Endothelial cell (in vitro differentiated cells): ENCODE data around the gene PTPRD. TPM values are rescaled to one million over a fixed set of nuclear protein-coding genes. Genes with fewer than 3 reads are reported as not detected.

Source experiments
- DNase-seq: peaks from one replicate; pipeline ENCODE4 v3.0.0; 2021; ENCODE audit warnings: low spot score
- H3K27ac Mint-ChIP-seq: one replicate; pipeline ENCODE4 v1.8.0; 2021; ENCODE audit warnings: mixed read lengths, inconsistent platforms; ENCODE audit not compliant: unreplicated experiment
- H3K27me3 Mint-ChIP-seq: one replicate; pipeline ENCODE4 v1.8.0; 2021; ENCODE audit warnings: mild to moderate bottlenecking, moderate library complexity, mixed read lengths, inconsistent platforms; ENCODE audit not compliant: unreplicated experiment
- H3K36me3 Mint-ChIP-seq: one replicate; pipeline ENCODE4 v1.8.0; 2021; ENCODE audit warnings: mild to moderate bottlenecking, low read depth, mixed read lengths, inconsistent platforms; ENCODE audit not compliant: unreplicated experiment
- H3K4me1 Mint-ChIP-seq: one replicate; pipeline ENCODE4 v1.8.0; 2021; ENCODE audit warnings: mild to moderate bottlenecking, mixed read lengths, inconsistent platforms; ENCODE audit not compliant: unreplicated experiment
- H3K4me3 Mint-ChIP-seq: one replicate; pipeline ENCODE4 v1.8.0; 2021; ENCODE audit warnings: mild to moderate bottlenecking, mixed read lengths, inconsistent platforms; ENCODE audit not compliant: unreplicated experiment
- H3K9me3 Mint-ChIP-seq: one replicate; pipeline ENCODE4 v1.8.0; 2021; ENCODE audit warnings: mixed read lengths, inconsistent platforms; ENCODE audit not compliant: unreplicated experiment
- total RNA-seq: library from RNA; stranded (reverse); fragmentation: NEBNext Ultra II Directional; extraction: Animal tissue kit (Norgen Biotek cat#: 25700); gene quantifications from one replicate; pipeline ENCODE4 v1.2.1, GENCODE V29; 2021; ENCODE audit not compliant: unreplicated experiment
- TF ChIP-seq, protein P1 (sequence below): fragments of 200-600 bp; sonication (generic); IDR thresholded peaks from one replicate; pipeline ENCODE4 v1.5.0; 2021; ENCODE audit warnings: antibody characterized with exemption; ENCODE audit not compliant: unreplicated experiment

Gene PTPRD
- total RNA-seq, 1 donor from 2014 or later = 47.8 TPM

DNA sequence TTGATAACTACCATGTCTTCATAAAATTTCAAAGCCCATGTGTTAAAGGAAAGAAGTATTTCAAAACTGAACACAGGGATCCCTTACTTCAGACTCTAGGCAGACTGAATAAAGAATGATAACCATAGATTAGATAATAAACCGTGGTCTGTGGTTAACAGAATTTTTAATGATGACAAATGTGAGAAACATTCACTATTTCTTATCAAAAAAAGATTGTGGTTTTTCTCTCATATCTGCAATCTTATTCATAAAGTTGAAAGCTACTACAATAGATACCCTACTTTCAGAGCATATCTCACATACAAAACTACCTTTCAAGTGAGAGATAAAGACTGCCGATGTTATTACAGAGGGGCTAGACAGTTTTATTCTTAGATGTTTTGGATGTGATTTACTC lies 1996.4 kb downstream of the PTPRD start:
- TF ChIP-seq, protein P1, sequence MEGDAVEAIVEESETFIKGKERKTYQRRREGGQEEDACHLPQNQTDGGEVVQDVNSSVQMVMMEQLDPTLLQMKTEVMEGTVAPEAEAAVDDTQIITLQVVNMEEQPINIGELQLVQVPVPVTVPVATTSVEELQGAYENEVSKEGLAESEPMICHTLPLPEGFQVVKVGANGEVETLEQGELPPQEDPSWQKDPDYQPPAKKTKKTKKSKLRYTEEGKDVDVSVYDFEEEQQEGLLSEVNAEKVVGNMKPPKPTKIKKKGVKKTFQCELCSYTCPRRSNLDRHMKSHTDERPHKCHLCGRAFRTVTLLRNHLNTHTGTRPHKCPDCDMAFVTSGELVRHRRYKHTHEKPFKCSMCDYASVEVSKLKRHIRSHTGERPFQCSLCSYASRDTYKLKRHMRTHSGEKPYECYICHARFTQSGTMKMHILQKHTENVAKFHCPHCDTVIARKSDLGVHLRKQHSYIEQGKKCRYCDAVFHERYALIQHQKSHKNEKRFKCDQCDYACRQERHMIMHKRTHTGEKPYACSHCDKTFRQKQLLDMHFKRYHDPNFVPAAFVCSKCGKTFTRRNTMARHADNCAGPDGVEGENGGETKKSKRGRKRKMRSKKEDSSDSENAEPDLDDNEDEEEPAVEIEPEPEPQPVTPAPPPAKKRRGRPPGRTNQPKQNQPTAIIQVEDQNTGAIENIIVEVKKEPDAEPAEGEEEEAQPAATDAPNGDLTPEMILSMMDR = no peak

DNA sequence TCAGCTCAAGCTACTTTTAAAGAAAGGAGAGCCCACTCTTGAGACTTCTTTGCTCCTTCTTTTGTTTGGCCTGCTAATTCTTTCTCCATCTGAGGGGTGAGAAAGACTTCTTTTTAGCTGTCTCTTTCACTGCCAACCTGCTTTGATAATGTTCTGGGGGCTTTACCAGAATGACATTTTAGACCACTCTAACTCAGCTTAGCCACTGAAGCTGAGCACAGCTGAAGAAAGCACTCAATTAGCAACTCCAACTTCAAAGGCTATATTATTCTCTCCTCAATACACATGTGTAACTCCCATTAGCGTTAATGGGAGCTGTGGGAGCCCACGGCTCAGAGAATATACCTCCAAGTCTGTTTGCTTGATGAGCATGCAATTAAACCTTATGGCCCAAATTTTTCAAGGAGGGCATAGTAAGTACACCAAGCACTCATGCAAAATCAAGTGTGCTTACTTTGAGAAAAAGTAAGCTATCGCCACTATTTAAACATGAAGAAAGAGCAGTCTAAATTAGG lies 1997.8 kb downstream of the PTPRD start:
- no peak overlapping the region for H3K4me3 Mint-ChIP-seq
- no peak for DNase-seq
- no peak overlapping the region for H3K27ac Mint-ChIP-seq
- TF ChIP-seq, protein P1 = no peak
- no peaks in the 10 kb centered on the region for H3K36me3 Mint-ChIP-seq
- no peaks in the 10 kb centered on the region for H3K9me3 Mint-ChIP-seq
- no peaks in the 10 kb centered on the region for H3K4me1 Mint-ChIP-seq
- no peaks in the 10 kb centered on the region for H3K27me3 Mint-ChIP-seq

More for the DNA sequence above, 1996.4 kb downstream of the PTPRD start:
- H3K27me3 Mint-ChIP-seq = no peaks in the 10 kb centered on the region
- H3K36me3 Mint-ChIP-seq = no peaks in the 10 kb centered on the region
- DNase-seq = no peak
- no peaks in the 10 kb centered on the region for H3K9me3 Mint-ChIP-seq
- H3K27ac Mint-ChIP-seq = no peak overlapping the region
- H3K4me3 Mint-ChIP-seq = no peak overlapping the region
- H3K4me1 Mint-ChIP-seq = no peaks in the 10 kb centered on the region

DNA sequence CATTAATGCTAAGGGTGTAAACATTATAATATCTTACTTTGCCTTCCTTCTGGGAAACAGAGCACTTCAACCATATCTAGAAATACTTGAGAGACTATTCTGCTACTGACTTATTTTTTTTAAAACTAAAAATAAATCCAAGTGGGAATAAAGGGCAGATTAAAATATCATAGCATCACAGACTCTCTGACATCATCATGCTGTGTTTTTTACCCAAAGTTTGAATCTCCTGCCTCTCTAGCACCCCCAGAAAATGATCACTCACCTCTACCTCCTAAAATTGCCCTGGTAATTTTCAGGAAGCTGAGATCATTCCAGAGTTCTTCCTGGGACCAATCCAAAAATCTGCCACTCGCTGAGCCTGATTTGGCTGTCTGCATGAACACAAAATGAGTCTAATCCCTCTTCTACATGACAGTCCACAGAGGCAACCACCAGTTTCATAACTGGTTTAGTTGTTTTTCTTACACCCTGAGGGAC lies 1999.4 kb downstream of the PTPRD start:
- Mint-ChIP-seq H3K27me3 (no peaks in the 10 kb centered on the region), H3K4me1 (no peaks in the 10 kb centered on the region), H3K36me3 (no peaks in the 10 kb centered on the region), H3K9me3 (no peaks in the 10 kb centered on the region), H3K4me3 (no peak overlapping the region), H3K27ac (no peak overlapping the region)
- TF ChIP-seq, protein P1 = no peak
- DNase-seq = no peak

DNA sequence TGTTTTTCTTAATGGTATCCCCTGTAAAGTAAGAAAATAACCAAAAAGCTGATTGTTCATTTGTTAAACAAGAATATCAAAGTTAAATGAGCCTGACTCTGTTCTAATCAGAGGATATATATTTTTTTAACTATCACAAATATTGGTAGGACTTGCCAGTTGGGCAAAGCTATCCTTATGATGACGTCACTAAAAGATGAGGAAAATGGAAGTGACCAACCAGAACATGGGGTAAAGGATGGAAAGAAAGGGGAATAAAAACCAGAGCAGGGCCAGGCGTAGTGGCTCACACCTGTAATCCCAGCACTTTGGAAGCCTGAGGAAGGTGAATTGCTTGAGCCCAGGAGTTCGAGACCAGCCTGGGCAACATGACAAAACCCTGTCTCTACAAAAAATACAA lies 2001.6 kb downstream of the PTPRD start:
- TF ChIP-seq, protein P1 = no peak
- no peaks in the 10 kb centered on the region for H3K36me3 Mint-ChIP-seq

DNA sequence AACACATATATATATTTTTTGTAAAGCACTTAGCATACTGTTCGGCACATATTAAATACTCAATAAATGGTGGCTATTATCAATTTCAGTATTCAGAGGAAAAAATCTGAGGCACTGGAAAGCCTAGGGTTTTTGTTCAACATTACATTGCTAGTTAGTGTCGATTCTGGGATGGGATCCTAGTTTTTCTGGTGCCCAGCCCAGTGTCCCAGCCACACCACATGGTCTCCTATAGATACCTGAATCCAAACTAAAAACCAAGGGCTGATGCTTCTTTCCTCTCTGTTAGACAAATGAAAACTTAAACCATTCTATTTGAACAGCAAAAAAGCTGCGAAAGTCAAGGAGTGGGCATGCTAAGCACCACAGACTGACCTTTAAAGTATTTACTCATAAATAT lies 2002.5 kb downstream of the PTPRD start:
- TF ChIP-seq, protein P1 = no peak
- no peak for DNase-seq
- Mint-ChIP-seq H3K4me3 (no peak overlapping the region), H3K9me3 (no peaks in the 10 kb centered on the region), H3K27me3 (no peaks in the 10 kb centered on the region), H3K36me3 (no peaks in the 10 kb centered on the region), H3K4me1 (peaks cover 3% of the 10 kb centered on the region), H3K27ac (no peak overlapping the region)

More for the DNA sequence above, 2001.6 kb downstream of the PTPRD start:
- Mint-ChIP-seq H3K4me1 (no peaks in the 10 kb centered on the region), H3K9me3 (no peaks in the 10 kb centered on the region), H3K4me3 (no peak overlapping the region), H3K27me3 (no peaks in the 10 kb centered on the region), H3K27ac (no peak overlapping the region)
- DNase-seq = no peak
